Measurements from ENCODE around the gene SRP72.

- TF ChIP-seq EZH2phosphoT487 (IDR thresholded peaks at IDR 0.05; ENCODE audit: low read depth) = no peak
- TF ChIP-seq, protein P1, sequence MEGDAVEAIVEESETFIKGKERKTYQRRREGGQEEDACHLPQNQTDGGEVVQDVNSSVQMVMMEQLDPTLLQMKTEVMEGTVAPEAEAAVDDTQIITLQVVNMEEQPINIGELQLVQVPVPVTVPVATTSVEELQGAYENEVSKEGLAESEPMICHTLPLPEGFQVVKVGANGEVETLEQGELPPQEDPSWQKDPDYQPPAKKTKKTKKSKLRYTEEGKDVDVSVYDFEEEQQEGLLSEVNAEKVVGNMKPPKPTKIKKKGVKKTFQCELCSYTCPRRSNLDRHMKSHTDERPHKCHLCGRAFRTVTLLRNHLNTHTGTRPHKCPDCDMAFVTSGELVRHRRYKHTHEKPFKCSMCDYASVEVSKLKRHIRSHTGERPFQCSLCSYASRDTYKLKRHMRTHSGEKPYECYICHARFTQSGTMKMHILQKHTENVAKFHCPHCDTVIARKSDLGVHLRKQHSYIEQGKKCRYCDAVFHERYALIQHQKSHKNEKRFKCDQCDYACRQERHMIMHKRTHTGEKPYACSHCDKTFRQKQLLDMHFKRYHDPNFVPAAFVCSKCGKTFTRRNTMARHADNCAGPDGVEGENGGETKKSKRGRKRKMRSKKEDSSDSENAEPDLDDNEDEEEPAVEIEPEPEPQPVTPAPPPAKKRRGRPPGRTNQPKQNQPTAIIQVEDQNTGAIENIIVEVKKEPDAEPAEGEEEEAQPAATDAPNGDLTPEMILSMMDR (IDR thresholded peaks at IDR 0.05; ENCODE audit: low read depth, low read length) = no peak
Measured at GRCh38 chr4:56448301-56448700, 19.1 kb upstream of the SRP72 start.
